Measurements from ENCODE around the gene COPS9. TPM values are rescaled to one million over a fixed set of nuclear protein-coding genes. Genes with fewer than 3 reads are reported as not detected.

COPS9 gene
- polyA plus RNA-seq, 1 donor (not counting 4 experiments of a cell fraction or from before 2014, with no cell fraction given): 399 TPM

DNA sequence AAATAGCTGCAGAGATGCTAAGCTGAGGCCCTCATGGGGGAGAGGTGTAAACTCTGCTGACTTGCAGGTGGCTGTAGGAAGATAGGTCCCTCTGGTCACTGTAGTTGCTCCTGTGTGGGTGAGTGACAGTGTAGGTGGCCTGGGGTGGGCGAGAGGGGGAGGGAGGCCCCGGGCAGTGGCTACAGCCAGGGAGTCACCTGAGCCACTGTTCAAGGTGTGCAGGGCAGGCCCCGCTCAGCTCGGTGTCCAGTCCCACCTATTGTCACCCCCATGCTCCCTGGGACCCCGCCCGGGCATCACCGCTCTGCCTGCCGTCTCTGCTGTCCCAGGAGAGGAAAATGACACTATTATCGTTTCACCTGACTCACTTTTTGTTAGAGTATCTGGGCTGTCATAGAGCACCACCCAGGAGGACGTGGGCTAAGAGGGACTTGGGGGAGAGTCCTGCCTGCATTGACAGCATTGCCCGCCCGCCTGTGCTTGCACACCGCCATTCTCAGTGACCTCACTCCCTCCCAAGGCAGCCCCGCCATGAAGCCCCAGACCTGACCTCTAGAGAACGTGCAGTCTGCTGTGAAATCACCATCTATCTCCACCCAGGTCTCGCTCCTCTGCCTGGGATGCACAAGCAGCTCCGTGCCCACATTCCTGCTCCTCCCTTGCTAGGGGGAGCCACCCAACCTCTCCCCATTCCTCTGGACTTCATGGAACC lies 29.2 kb downstream of the COPS9 start:
- no peak for FAIRE-seq

GRCh38 chr2:240105982-240106381 lies 30.1 kb downstream of the COPS9 start:
- no peak overlapping the region for H3K9ac ChIP-seq (ENCODE audit: control insufficient read depth, extremely low read depth, insufficient read depth, low read length)
- no peaks in the 10 kb centered on the region for H3K9me1 ChIP-seq (ENCODE audit: control insufficient read depth, extremely low read depth, insufficient read depth, low read length)
- no peak overlapping the region for H3K4me2 ChIP-seq (ENCODE audit: control insufficient read depth, extremely low read depth, insufficient read depth, low read depth, low read length)
- dilution Hi-C loops (cut with MboI; ENCODE audit: extremely low pct_ligation_motif_present, low sequenced_read_pairs): no loop called here
- DNase-seq (ENCODE audit: low read depth, low spot score) (no peak), FAIRE-seq (no peak)
- H2AFZ ChIP-seq (ENCODE audit: control insufficient read depth, low read length): no peak overlapping the region
- H3K79me2 ChIP-seq (ENCODE audit: control insufficient read depth, insufficient read depth, low read length): no peaks in the 10 kb centered on the region
- H3K27ac ChIP-seq (ENCODE audit: control insufficient read depth, insufficient read depth, low read length): no peak overlapping the region
- H4K20me1 ChIP-seq (ENCODE audit: control insufficient read depth, extremely low read depth, insufficient read depth, low read length): no peaks in the 10 kb centered on the region
- no peak overlapping the region for H3K4me3 ChIP-seq (ENCODE audit: control insufficient read depth in 2 of 3, extremely low read depth in 1 of 3, insufficient read depth in 2 of 3, low read depth in 1 of 3, low read length in 3 of 3)
- H3K9me3 ChIP-seq (ENCODE audit: control insufficient read depth, low read depth, low read length): no peaks in the 10 kb centered on the region
- no peak for TF ChIP-seq EZH2 (IDR thresholded peaks at IDR 0.05; ENCODE audit: low read length)
- TF ChIP-seq, protein P1, sequence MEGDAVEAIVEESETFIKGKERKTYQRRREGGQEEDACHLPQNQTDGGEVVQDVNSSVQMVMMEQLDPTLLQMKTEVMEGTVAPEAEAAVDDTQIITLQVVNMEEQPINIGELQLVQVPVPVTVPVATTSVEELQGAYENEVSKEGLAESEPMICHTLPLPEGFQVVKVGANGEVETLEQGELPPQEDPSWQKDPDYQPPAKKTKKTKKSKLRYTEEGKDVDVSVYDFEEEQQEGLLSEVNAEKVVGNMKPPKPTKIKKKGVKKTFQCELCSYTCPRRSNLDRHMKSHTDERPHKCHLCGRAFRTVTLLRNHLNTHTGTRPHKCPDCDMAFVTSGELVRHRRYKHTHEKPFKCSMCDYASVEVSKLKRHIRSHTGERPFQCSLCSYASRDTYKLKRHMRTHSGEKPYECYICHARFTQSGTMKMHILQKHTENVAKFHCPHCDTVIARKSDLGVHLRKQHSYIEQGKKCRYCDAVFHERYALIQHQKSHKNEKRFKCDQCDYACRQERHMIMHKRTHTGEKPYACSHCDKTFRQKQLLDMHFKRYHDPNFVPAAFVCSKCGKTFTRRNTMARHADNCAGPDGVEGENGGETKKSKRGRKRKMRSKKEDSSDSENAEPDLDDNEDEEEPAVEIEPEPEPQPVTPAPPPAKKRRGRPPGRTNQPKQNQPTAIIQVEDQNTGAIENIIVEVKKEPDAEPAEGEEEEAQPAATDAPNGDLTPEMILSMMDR (optimal IDR thresholded peaks at IDR 0.05 in 1 of 3, IDR thresholded peaks at IDR 0.05 in 1 of 3, conservative IDR thresholded peaks at IDR 0.05 in 1 of 3; ENCODE audit: extremely low read depth in 1 of 3, insufficient read depth in 2 of 3, low read length in 3 of 3): no peak
- H3K27me3 ChIP-seq (ENCODE audit: control insufficient read depth, extremely low read depth, insufficient read depth, low read length): peaks cover 14% of the 10 kb centered on the region
- H3K4me1 ChIP-seq (ENCODE audit: control insufficient read depth, extremely low read depth, insufficient read depth, low read length): no peaks in the 10 kb centered on the region
- H3K36me3 ChIP-seq (ENCODE audit: control insufficient read depth in 2 of 2, extremely low read depth in 1 of 2, insufficient read depth in 2 of 2, low read length in 2 of 2): no peaks in the 10 kb centered on the region

More for the DNA sequence above, 29.2 kb downstream of the COPS9 start:
- no peaks in the 10 kb centered on the region for H3K9me3 ChIP-seq (ENCODE audit: control insufficient read depth, low read depth, low read length)
- no peak overlapping the region for H3K4me3 ChIP-seq (ENCODE audit: control insufficient read depth in 2 of 3, extremely low read depth in 1 of 3, insufficient read depth in 2 of 3, low read depth in 1 of 3, low read length in 3 of 3)
- no peaks in the 10 kb centered on the region for H3K9me1 ChIP-seq (ENCODE audit: control insufficient read depth, extremely low read depth, insufficient read depth, low read length)
- no peak for TF ChIP-seq EZH2 (IDR thresholded peaks at IDR 0.05; ENCODE audit: low read length)
- TF ChIP-seq, protein P1 (optimal IDR thresholded peaks at IDR 0.05 in 1 of 3, IDR thresholded peaks at IDR 0.05 in 1 of 3, conservative IDR thresholded peaks at IDR 0.05 in 1 of 3; ENCODE audit: extremely low read depth in 1 of 3, insufficient read depth in 2 of 3, low read length in 3 of 3): no peak
- H3K27me3 ChIP-seq (ENCODE audit: control insufficient read depth, extremely low read depth, insufficient read depth, low read length): peaks cover 14% of the 10 kb centered on the region
- no peak overlapping the region for H2AFZ ChIP-seq (ENCODE audit: control insufficient read depth, low read length)
- no peaks in the 10 kb centered on the region for H3K4me1 ChIP-seq (ENCODE audit: control insufficient read depth, extremely low read depth, insufficient read depth, low read length)
- dilution Hi-C loops (cut with MboI; ENCODE audit: extremely low pct_ligation_motif_present, low sequenced_read_pairs): no loop called here
- no peak overlapping the region for H3K4me2 ChIP-seq (ENCODE audit: control insufficient read depth, extremely low read depth, insufficient read depth, low read depth, low read length)
- DNase-seq (ENCODE audit: low read depth, low spot score): no peak
- no peak overlapping the region for H3K27ac ChIP-seq (ENCODE audit: control insufficient read depth, insufficient read depth, low read length)
- no peaks in the 10 kb centered on the region for H3K36me3 ChIP-seq (ENCODE audit: control insufficient read depth in 2 of 2, extremely low read depth in 1 of 2, insufficient read depth in 2 of 2, low read length in 2 of 2)
- H3K9ac ChIP-seq (ENCODE audit: control insufficient read depth, extremely low read depth, insufficient read depth, low read length): no peak overlapping the region
- H3K79me2 ChIP-seq (ENCODE audit: control insufficient read depth, insufficient read depth, low read length): no peaks in the 10 kb centered on the region
- no peaks in the 10 kb centered on the region for H4K20me1 ChIP-seq (ENCODE audit: control insufficient read depth, extremely low read depth, insufficient read depth, low read length)

All from keratinocyte (primary cell).